GM12878 (cell line): Measurements from ENCODE around the gene NKIRAS1. TPM values are rescaled to one million over a fixed set of nuclear protein-coding genes. Genes with fewer than 3 reads are reported as not detected.
"Not testable (repeated sequence)": the region's sequence is repeated elsewhere in the genome, so short reads cannot be mapped to it uniquely, and the experiment has no call there.

ENCODE experiments used
- ATAC-seq: fragments of 200-7000 bp; cut with Tn5 transposase; 3 replicates; pipeline ENCODE4 v1.9.1; 2020; ENCODE audit warnings: mild to moderate bottlenecking, moderate library complexity
- BruUV-seq: library from RNA; stranded (reverse); fragments of 400-500 nt; replicated peaks from 2 replicates; lab custom pipeline; 2021; lab: Mats Ljungman, UMichigan
- CTCF ChIA-PET: fragments of 300-600 bp; sonication (Branson Sonifier 250); formaldehyde crosslinking; extraction: SDS; loops from one replicate; lab custom pipeline; 2021; ENCODE audit warnings: inconsistent platforms; lab: Yijun Ruan, JAX
- POLR2A ChIA-PET: fragments of 350-600 bp; formaldehyde crosslinking; extraction: SDS; loops from one replicate; lab custom pipeline; 2021; ENCODE audit warnings: inconsistent platforms; lab: Charles Lee
- RAD21 ChIA-PET: fragments of 300-600 bp; sonication (Branson Sonifier 250); formaldehyde crosslinking; loops from one replicate; lab custom pipeline; 2023; ENCODE audit warnings: antibody characterized with exemption; ENCODE audit not compliant: unreplicated experiment; lab: Charles Lee
- SMC1A ChIA-PET: fragments of 300-600 bp; sonication (Branson Sonifier 250); formaldehyde crosslinking; loops from one replicate; lab custom pipeline; 2023; ENCODE audit not compliant: unreplicated experiment, uncharacterized antibody; lab: Charles Lee
- DNase-seq: peaks from one replicate; pipeline ENCODE4 v3.0.0-alpha.2; 2011; ENCODE audit warnings: low read depth, low spot score
- FAIRE-seq: peaks from 3 replicates; lab custom pipeline; 2011; peaks lifted over from hg19 to GRCh38; lab: Jason Lieb, UNC
- H2AFZ ChIP-seq: 2 replicates; pipeline ENCODE4 v1.6.0; 2011; ENCODE audit warnings: low read depth, low read length, control low read depth; ENCODE audit not compliant: control insufficient read depth
- H3K27ac ChIP-seq: 2 replicates; pipeline ENCODE4 v1.5.1; 2011; ENCODE audit warnings: control low read depth; ENCODE audit not compliant: control insufficient read depth, insufficient read depth
- H3K27me3 ChIP-seq, 2 experiments: replicated peaks in 1 of 2; 2 replicates each; pipeline versions ENCODE4 v1.6.0 to v1.6.1; 2011; ENCODE audit warnings: low read length in 1 of 2; ENCODE audit not compliant: control insufficient read depth in 2 of 2, insufficient read depth in 2 of 2
- H3K36me3 ChIP-seq, 2 experiments: 2 replicates each; pipeline ENCODE4 v1.5.1; 2011; ENCODE audit warnings: low read length in 1 of 2; ENCODE audit not compliant: control insufficient read depth in 2 of 2, insufficient read depth in 2 of 2
- H3K4me1 ChIP-seq: 2 replicates; pipeline ENCODE4 v1.6.1; 2011; ENCODE audit warnings: mild to moderate bottlenecking, low read length, moderate library complexity, mixed read lengths; ENCODE audit not compliant: control insufficient read depth, insufficient read depth
- H3K4me2 ChIP-seq: 2 replicates; pipeline ENCODE4 v1.6.0; 2011; ENCODE audit warnings: control low read depth; ENCODE audit not compliant: control insufficient read depth, insufficient read depth
- H3K4me3 ChIP-seq: fragments of 200-600 bp; sonication (generic); 2 replicates; pipeline ENCODE4 v1.5.1; 2016
- H3K79me2 ChIP-seq: 2 replicates; pipeline ENCODE4 v1.6.0; 2011; ENCODE audit warnings: low read length; ENCODE audit not compliant: control insufficient read depth, insufficient read depth
- H3K9ac ChIP-seq: 2 replicates; pipeline ENCODE4 v1.8.0; 2011; ENCODE audit warnings: low read length, control low read depth, mixed read lengths; ENCODE audit not compliant: control insufficient read depth, insufficient read depth
- H3K9me3 ChIP-seq: replicated peaks from 3 replicates; pipeline ENCODE4 v1.5.1; 2011; ENCODE audit warnings: mild to moderate bottlenecking, low read length; ENCODE audit not compliant: control insufficient read depth, insufficient read depth
- H4K20me1 ChIP-seq: 2 replicates; pipeline ENCODE4 v1.6.0; 2011; ENCODE audit not compliant: control insufficient read depth, insufficient read depth
- BRCA1 ChIP-seq: IDR thresholded peaks from 2 replicates; pipeline ENCODE4 v1.6.1; 2011; ENCODE audit warnings: low read depth, low read length, improper control_type of control experiment
- SMARCA5 ChIP-seq: fragments of 450-650 bp; IDR thresholded peaks from 2 replicates; pipeline ENCODE4 v1.6.1; 2017; ENCODE audit warnings: mild to moderate bottlenecking
- WGBS: methylation state at CpG from one replicate; pipeline ENCODE4 v1.1.6; 2016; ENCODE audit warnings: low lambda C conversion rate; ENCODE audit not compliant: insufficient replicate concordance, insufficient coverage; ENCODE audit errors: missing lambda C conversion rate; 5-methylcytosine and 5-hydroxymethylcytosine counted together
- in situ Hi-C: fragments of 300-500 bp; cut with MboI; formaldehyde crosslinking; loops from 9 replicates; pipeline ENCODE4 v1.14.3; 2018; ENCODE audit warnings: mixed read lengths
- intact Hi-C: fragments of 100-400 bp; cut with micrococcal nuclease; formaldehyde crosslinking; loops from one replicate; pipeline ENCODE4 v1.14.2; 2022; ENCODE audit not compliant: unreplicated experiment
- polyA plus RNA-seq, 11 experiments: library from polyadenylated mRNA; depleted of rRNA in 4 of 11; unstranded in 6 of 11; stranded (reverse) in 5 of 11; fragments of >200 nt; fragmentation: Nextera tagmentation in 4 of 11; fragmentation: Illumina TruSeq in 1 of 11; extraction: Ambion mirVana in 4 of 11; extraction: Trizol in 1 of 11; gene quantifications; 1 replicate in 1 of 11; 2 replicates in 10 of 11; pipeline versions ENCODE4 v1.2.1 to v1.2.3, GENCODE V29; 2011 to 2016; ENCODE audit warnings: inconsistent platforms in 2 of 11, missing spikeins in 2 of 11, low read depth in 1 of 11
- total RNA-seq, 4 experiments: library from RNA; depleted of rRNA in 3 of 4; stranded (reverse); fragments of >200 nt in 3 of 4; fragmentation: Illumina TruSeq in 1 of 4; extraction: Trizol in 1 of 4; gene quantifications; 2 replicates each; pipeline versions ENCODE4 v1.2.1 to v1.2.3, GENCODE V29; 2013 to 2021
- TF ChIP-seq, protein P1 (sequence below): fragments of 450-650 bp; IDR thresholded peaks from 2 replicates; pipeline ENCODE4 v1.6.1; 2016; ENCODE audit warnings: mild to moderate bottlenecking

Gene NKIRAS1
- total and polyA plus RNA-seq, 10 of the 15 experiments (the other 5 are each of a cell fraction or from before 2014, with no cell fraction given), result 7.1 to 17.9 (median 10.9) TPM

DNA sequence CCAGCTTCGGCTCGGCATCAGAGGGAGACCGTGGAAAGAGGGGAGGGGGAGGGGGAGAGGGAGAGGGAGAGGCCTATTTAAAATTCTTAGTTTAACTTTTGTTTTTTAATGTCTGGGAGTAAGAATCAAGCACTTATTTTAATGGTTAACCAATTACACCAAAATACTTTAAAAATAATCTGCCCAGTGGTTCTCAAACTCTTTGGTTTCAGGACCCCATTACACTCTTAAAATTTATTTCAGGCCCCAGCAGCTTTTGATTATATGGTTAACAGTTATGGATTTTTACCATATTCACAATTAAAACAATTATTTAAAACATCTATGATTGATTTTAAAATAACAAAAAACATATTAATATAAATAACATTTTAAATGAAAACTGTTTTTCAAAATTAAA lies 44.5 kb downstream of the NKIRAS1 start:
- in situ Hi-C loops, result no loop called here
- intact Hi-C loops, result no loop called here
- POLR2A ChIA-PET, result no interaction called here
- Histone ChIP-seq H3K4me3 (no peak overlapping the region), H3K36me3 (peaks cover 0 to 5% of the 10 kb centered on the region in 2 experiments; a peak in 2 of 4 replicates), H3K4me2 (no peak overlapping the region), H3K9me3 (no peaks in the 10 kb centered on the region), H3K79me2 (peaks cover 52% of the 10 kb centered on the region), H3K27ac (no peak overlapping the region), H4K20me1 (no peaks in the 10 kb centered on the region), H3K4me1 (peaks cover 4% of the 10 kb centered on the region), H3K27me3 (no peaks in the 10 kb centered on the region), H2AFZ (no peak overlapping the region), H3K9ac (no peak overlapping the region)
- DNase-seq, result no peak
- SMC1A ChIA-PET, result interaction anchor here (0.8 kb wide), 1 partner anchor 18 kb away, joined by 3 read pairs; no protein-coding TSS in a partner anchor
- FAIRE-seq, result no peak
- RAD21 ChIA-PET, result no interaction called here
- CTCF ChIA-PET, result no interaction called here
- WGBS, result 100% methylated on average over 3 of the region's 3 CpGs
- ATAC-seq, result no peak
- no peak for TF ChIP-seq BRCA1
- TF ChIP-seq SMARCA5, result no peak
- TF ChIP-seq, protein P1, sequence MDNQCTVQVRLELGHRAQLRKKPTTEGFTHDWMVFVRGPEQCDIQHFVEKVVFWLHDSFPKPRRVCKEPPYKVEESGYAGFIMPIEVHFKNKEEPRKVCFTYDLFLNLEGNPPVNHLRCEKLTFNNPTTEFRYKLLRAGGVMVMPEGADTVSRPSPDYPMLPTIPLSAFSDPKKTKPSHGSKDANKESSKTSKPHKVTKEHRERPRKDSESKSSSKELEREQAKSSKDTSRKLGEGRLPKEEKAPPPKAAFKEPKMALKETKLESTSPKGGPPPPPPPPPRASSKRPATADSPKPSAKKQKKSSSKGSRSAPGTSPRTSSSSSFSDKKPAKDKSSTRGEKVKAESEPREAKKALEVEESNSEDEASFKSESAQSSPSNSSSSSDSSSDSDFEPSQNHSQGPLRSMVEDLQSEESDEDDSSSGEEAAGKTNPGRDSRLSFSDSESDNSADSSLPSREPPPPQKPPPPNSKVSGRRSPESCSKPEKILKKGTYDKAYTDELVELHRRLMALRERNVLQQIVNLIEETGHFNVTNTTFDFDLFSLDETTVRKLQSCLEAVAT, result no peak
- BruUV-seq, result no TSS peak

DNA sequence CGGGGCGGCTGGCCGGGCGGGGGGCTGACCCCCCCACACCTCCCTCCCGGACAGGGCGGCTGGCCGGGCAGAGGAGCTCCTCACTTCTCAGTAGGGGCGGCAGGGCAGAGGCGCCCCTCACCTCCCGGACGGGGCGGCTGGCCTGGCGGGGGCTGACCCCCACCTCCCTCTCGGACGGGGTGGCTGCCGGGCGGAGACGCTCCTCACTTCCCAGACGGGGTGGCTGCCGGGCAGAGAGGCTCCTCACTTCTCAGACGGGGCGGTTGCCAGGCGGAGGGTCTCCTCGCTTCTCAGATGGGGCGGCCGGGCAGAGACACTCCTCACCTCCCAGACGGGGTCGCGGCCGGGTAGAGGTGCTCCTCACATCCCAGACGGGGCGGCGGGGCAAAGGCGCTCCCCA lies 45.4 kb downstream of the NKIRAS1 start:
- H3K36me3 ChIP-seq, POLR2A ChIA-PET, BruUV-seq, ATAC-seq, H3K9me3 ChIP-seq, H3K4me2 ChIP-seq, RAD21 ChIA-PET, H3K4me3 ChIP-seq, in situ Hi-C loops, H3K9ac ChIP-seq, CTCF ChIA-PET, SMC1A ChIA-PET, H3K4me1 ChIP-seq, FAIRE-seq, H4K20me1 ChIP-seq, H2AFZ ChIP-seq, H3K27me3 ChIP-seq, intact Hi-C loops, DNase-seq, H3K27ac ChIP-seq: not testable (repeated sequence)
- over 99% methylated on average over 23 of the region's 34 CpGs for WGBS
- peaks cover 52% of the 10 kb centered on the region for H3K79me2 ChIP-seq

DNA sequence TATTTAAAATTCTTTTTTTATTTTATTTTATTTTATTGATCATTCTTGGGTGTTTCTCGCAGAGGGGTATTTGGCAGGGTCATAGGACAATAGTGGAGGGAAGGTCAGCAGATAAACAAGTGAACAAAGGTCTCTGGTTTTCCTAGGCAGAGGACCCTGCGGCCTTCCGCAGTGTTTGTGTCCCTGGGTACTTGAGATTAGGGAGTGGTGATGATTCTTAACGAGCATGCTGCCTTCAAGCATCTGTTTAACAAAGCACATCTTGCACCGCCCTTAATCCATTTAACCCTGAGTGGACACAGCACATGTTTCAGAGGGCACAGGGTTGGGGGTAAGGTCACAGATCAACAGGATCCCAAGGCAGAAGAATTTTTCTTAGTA lies 46.1 kb downstream of the NKIRAS1 start:
- BruUV-seq, in situ Hi-C loops, H3K36me3 ChIP-seq, ATAC-seq, H3K9me3 ChIP-seq, H3K27ac ChIP-seq, H2AFZ ChIP-seq, H3K27me3 ChIP-seq, DNase-seq, H3K4me3 ChIP-seq, H3K9ac ChIP-seq, intact Hi-C loops, H3K4me2 ChIP-seq, H4K20me1 ChIP-seq, FAIRE-seq, POLR2A ChIA-PET: not testable (repeated sequence)
- ChIA-PET CTCF (interaction anchor here (1.5 kb wide), 1 partner anchor 19 kb away, joined by 11 read pairs; no protein-coding TSS in a partner anchor), SMC1A (interaction anchor here (1.6 kb wide), 1 partner anchor 62 kb away, joined by 6 read pairs; no protein-coding TSS in a partner anchor), RAD21 (interaction anchor here (1.2 to 1.5 kb wide), 2 partner anchors 19 to 35 kb away, joined by 3 read pairs; no protein-coding TSS in a partner anchor)
- Histone ChIP-seq H3K4me1 (peaks cover 12% of the 10 kb centered on the region), H3K79me2 (peaks cover 56% of the 10 kb centered on the region)
- 93% methylated on average over 2 of the region's 5 CpGs for WGBS
